ENCODE measurements around the gene CHID1. TPM values are rescaled to one million over a fixed set of nuclear protein-coding genes. Genes with fewer than 3 reads are reported as not detected.
A peak's percentile ranks its signal among the peaks of the same experiment; 100 is the strongest.

Gene CHID1
- total RNA-seq, 4 donors from 2014 or later: 36.0 to 55.3 (median 46.4) TPM

- Histone ChIP-seq H3K4me3 (peak overlapping the region in 1 of 2 donors; percentile 29), H3K4me1 (peaks cover 0 to 66% (median 19%) of the 10 kb centered on the region in 3 donors), H3K27ac (peak overlapping the region in 3 of 4 donors; percentile 58 to 74 (median 65)), H3K27me3 (no peaks in the 10 kb centered on the region), H3K36me3 (peaks cover 0 to 44% of the 10 kb centered on the region in 2 donors), H3K9me3 (no peaks in the 10 kb centered on the region)
- TF ChIP-seq POLR2A (IDR thresholded peaks at IDR 0.05) (no peak), EP300 (IDR thresholded peaks at IDR 0.05) (no peak), POLR2AphosphoS5 (IDR thresholded peaks at IDR 0.05) (no peak)
- TF ChIP-seq, protein P1, sequence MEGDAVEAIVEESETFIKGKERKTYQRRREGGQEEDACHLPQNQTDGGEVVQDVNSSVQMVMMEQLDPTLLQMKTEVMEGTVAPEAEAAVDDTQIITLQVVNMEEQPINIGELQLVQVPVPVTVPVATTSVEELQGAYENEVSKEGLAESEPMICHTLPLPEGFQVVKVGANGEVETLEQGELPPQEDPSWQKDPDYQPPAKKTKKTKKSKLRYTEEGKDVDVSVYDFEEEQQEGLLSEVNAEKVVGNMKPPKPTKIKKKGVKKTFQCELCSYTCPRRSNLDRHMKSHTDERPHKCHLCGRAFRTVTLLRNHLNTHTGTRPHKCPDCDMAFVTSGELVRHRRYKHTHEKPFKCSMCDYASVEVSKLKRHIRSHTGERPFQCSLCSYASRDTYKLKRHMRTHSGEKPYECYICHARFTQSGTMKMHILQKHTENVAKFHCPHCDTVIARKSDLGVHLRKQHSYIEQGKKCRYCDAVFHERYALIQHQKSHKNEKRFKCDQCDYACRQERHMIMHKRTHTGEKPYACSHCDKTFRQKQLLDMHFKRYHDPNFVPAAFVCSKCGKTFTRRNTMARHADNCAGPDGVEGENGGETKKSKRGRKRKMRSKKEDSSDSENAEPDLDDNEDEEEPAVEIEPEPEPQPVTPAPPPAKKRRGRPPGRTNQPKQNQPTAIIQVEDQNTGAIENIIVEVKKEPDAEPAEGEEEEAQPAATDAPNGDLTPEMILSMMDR (IDR thresholded peaks at IDR 0.05): no peak
- WGBS, 2 donors (ENCODE audit: low coverage in 1 of 2): 17 to 20% methylated on average over 8 to 10 of the region's 31 CpGs
- ATAC-seq: peak; percentile 73
Observed at GRCh38 chr11:859394-860131, 51.0 kb downstream of the CHID1 start.

DNA sequence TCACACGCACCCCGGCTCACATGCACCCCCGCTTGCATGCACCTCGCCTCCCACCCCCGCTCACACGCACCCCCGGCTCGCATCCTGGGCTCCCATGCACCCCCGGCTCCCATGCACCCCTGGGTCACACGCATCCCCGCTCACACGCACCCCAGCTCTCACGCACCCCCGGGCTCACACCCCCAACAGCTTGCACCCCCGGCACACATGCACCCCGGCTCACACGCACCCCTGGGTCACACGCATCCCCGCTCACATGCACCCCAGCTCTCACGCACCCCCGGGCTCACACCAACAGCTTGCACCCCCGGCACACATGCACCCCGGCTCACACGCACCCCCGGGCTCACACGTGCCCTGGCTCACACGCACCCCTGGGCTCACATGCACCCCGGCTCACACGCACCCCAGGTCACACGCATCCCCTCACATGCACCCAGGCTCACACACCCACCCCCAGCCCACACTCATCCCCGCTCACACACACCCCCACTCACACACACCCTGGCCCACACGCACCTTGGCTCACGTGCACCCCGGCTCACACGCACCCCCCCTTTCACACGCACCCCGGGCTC is 51.8 kb downstream of the CHID1 start:
- H3K4me1 ChIP-seq: peaks cover 0 to 73% (median 19%) of the 10 kb centered on the region in 3 donors

DNA sequence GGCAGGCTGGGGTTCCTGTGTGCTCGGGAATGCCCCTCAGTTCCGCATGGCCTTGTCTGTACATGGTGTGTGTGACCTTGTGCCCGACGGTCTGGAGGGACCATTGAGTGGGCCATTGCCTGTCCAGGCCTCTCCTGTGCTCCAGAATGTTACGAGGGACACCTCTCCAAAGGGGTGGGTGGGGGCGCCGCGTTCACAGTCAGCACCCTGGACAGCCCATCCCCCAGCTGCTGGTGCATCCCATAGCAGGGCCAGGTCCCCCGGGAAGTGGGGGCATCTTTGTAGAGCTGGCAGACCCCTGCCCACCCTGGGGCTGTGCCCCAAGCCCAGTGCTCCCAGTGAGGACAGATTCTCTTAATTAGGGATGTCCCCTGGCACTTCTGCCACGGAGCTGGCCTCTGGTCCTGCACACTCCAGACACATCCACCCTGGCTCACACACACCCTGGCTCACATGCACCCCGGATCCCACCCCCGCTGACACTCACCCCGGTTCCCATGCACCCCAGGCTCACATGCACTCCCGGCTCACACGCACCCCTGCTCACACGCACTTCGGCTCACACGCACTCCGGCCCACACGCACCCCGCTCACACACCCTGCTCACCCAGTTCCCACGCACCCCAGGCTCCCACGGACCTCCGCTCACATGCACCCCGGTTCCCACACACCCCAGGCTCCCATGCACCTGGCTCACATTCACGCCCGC is 52.4 kb downstream of the CHID1 start:
- WGBS, 2 donors (ENCODE audit: low coverage in 1 of 2): 71 to 88% methylated on average over 12 to 15 of the region's 27 CpGs
- H3K27me3 ChIP-seq: no peaks in the 10 kb centered on the region
- ATAC-seq: no peak
- H3K4me3 ChIP-seq: no peak overlapping the region
- H3K27ac ChIP-seq: no peak overlapping the region
- TF ChIP-seq, protein P1 (IDR thresholded peaks at IDR 0.05): no peak
- TF ChIP-seq POLR2AphosphoS5 (IDR thresholded peaks at IDR 0.05) (no peak), POLR2A (IDR thresholded peaks at IDR 0.05) (no peak), EP300 (IDR thresholded peaks at IDR 0.05) (no peak)
- no peaks in the 10 kb centered on the region for H3K9me3 ChIP-seq
- H3K4me1 ChIP-seq: peaks cover 0 to 79% (median 19%) of the 10 kb centered on the region in 3 donors
- peaks cover 0 to 40% of the 10 kb centered on the region in 2 donors for H3K36me3 ChIP-seq

More for the DNA sequence above, 51.8 kb downstream of the CHID1 start:
- Histone ChIP-seq H3K9me3 (no peaks in the 10 kb centered on the region), H3K36me3 (peaks cover 0 to 44% of the 10 kb centered on the region in 2 donors), H3K27me3 (no peaks in the 10 kb centered on the region), H3K4me3 (no peak overlapping the region), H3K27ac (no peak overlapping the region)
- 74% methylated on average over 5 of the region's 37 CpGs; no CpG with 5 or more reads in 1 of the 2 donors for WGBS, 2 donors (ENCODE audit: low coverage in 1 of 2)
- no peak for TF ChIP-seq POLR2AphosphoS5 (IDR thresholded peaks at IDR 0.05)
- no peak for TF ChIP-seq EP300 (IDR thresholded peaks at IDR 0.05)
- no peak for TF ChIP-seq POLR2A (IDR thresholded peaks at IDR 0.05)
- TF ChIP-seq, protein P1 (IDR thresholded peaks at IDR 0.05): no peak
- no peak for ATAC-seq

DNA sequence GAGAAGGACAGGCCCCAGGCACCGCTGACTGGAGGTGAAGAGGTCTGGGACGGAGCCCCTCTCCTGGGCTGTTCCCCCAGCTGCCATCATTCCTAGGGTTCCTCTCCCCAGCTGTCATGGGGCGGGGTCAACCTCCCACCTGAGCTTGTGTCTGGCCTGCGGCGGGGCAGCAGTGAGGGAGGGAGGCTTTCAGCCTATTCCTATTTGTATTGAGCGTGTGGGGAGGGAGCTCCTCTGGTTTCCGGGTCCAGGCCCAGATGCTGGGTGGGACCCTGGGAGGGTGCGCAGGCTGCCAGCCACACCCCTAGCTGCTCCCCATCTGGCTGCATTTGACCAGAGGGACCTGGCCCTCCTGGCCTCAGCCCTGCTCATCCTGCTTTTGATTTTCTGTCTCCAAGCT is 54.2 kb downstream of the CHID1 start:
- 67 to 83% methylated on average over 1 of the region's 8 CpGs for WGBS, 2 donors (ENCODE audit: low coverage in 1 of 2)
- no peak overlapping the region for H3K4me3 ChIP-seq
- peaks cover 0 to 85% (median 17%) of the 10 kb centered on the region in 3 donors for H3K4me1 ChIP-seq
- H3K27me3 ChIP-seq: no peaks in the 10 kb centered on the region
- TF ChIP-seq, protein P1 (IDR thresholded peaks at IDR 0.05): no peak
- TF ChIP-seq POLR2AphosphoS5 (IDR thresholded peaks at IDR 0.05): no peak
- no peak for TF ChIP-seq EP300 (IDR thresholded peaks at IDR 0.05)
- no peak for TF ChIP-seq POLR2A (IDR thresholded peaks at IDR 0.05)
- peaks cover 0 to 39% of the 10 kb centered on the region in 2 donors for H3K36me3 ChIP-seq
- H3K27ac ChIP-seq: no peak overlapping the region
- H3K9me3 ChIP-seq: no peaks in the 10 kb centered on the region
- ATAC-seq: no peak
